ENCODE measurements around the gene SLC35E4.
"Not testable (repeated sequence)": the region's sequence is repeated elsewhere in the genome, so short reads cannot be mapped to it uniquely, and the experiment has no call there.

Gene SLC35E4

GRCh38 chr22:30635273-30636225 is at the start of gene SLC35E4:
Gene SLC35E4 (plus strand): TSS chr22:30635781. CDS start chr22:30636451, 670 bp downstream.
- peak; percentile 93 to 97 for DNase-seq (ENCODE audit: low read depth in 2 of 2)

- no peak for DNase-seq (ENCODE audit: low read depth in 2 of 2)
Measured at GRCh38 chr22:30586414-30586813, 49.2 kb upstream of the SLC35E4 start.

- no peak for DNase-seq (ENCODE audit: low read depth in 2 of 2)
Measured at GRCh38 chr22:30591191-30591587, 44.4 kb upstream of the SLC35E4 start.

- peak; percentile 87 to 91 for DNase-seq (ENCODE audit: low read depth in 2 of 2)
Measured at GRCh38 chr22:30591588-30592359, 43.8 kb upstream of the SLC35E4 start, which contains the start of gene PES1. Gene PES1 (minus strand): TSS chr22:30591910. CDS start chr22:30591833, 77 bp downstream.

GRCh38 chr22:30592360-30592713 is 43.2 kb upstream of the SLC35E4 start:
- DNase-seq (ENCODE audit: low read depth in 2 of 2) = not testable (repeated sequence)

- DNase-seq (ENCODE audit: low read depth in 2 of 2) = no peak
Measured at GRCh38 chr22:30596199-30596598, 39.4 kb upstream of the SLC35E4 start.

GRCh38 chr22:30596886-30597285 is 38.7 kb upstream of the SLC35E4 start:
- DNase-seq (ENCODE audit: low read depth in 2 of 2) = no peak

- no peak for DNase-seq (ENCODE audit: low read depth in 2 of 2)
Measured at GRCh38 chr22:30598986-30599385, 36.6 kb upstream of the SLC35E4 start.

- no peak for DNase-seq (ENCODE audit: low read depth in 2 of 2)
Measured at GRCh38 chr22:30600921-30601320, 34.7 kb upstream of the SLC35E4 start.

GRCh38 chr22:30601464-30601863 is 34.1 kb upstream of the SLC35E4 start:
- no peak for DNase-seq (ENCODE audit: low read depth in 2 of 2)

- no peak for DNase-seq (ENCODE audit: low read depth in 2 of 2)
Measured at GRCh38 chr22:30602049-30602448, 33.5 kb upstream of the SLC35E4 start.

- no peak for DNase-seq (ENCODE audit: low read depth in 2 of 2)
Measured at GRCh38 chr22:30603801-30604200, 31.8 kb upstream of the SLC35E4 start.

- DNase-seq (ENCODE audit: low read depth in 2 of 2) = no peak
Measured at GRCh38 chr22:30604723-30605122, 30.9 kb upstream of the SLC35E4 start.

GRCh38 chr22:30605449-30606110 is 30.0 kb upstream of the SLC35E4 start:
- peak; percentile 35 to 47 for DNase-seq (ENCODE audit: low read depth in 2 of 2)

GRCh38 chr22:30606455-30607299 is 28.9 kb upstream of the SLC35E4 start, which contains the start of gene TCN2:
Gene TCN2 (plus strand): TSS chr22:30607174. CDS start chr22:30607332, 158 bp downstream.
- peak; percentile 20 to 32 for DNase-seq (ENCODE audit: low read depth in 2 of 2)

- DNase-seq (ENCODE audit: low read depth in 2 of 2) = no peak
Measured at GRCh38 chr22:30607300-30607930, 28.2 kb upstream of the SLC35E4 start.

GRCh38 chr22:30607939-30608338 is 27.6 kb upstream of the SLC35E4 start:
- DNase-seq (ENCODE audit: low read depth in 2 of 2) = no peak

GRCh38 chr22:30609260-30610185 is 26.1 kb upstream of the SLC35E4 start:
- DNase-seq (ENCODE audit: low read depth in 2 of 2) = peak; percentile 6 to 22

GRCh38 chr22:30610299-30610698 is 25.3 kb upstream of the SLC35E4 start:
- no peak for DNase-seq (ENCODE audit: low read depth in 2 of 2)
